HepG2 (cell line): ENCODE data around the gene DDAH1. TPM values are rescaled to one million over a fixed set of nuclear protein-coding genes. Genes with fewer than 3 reads are reported as not detected.

Experiments
- ETV5 ChIP-seq: IDR thresholded peaks from 2 replicates; pipeline ENCODE4 v1.6.1; 2018; ENCODE audit warnings: missing biosample characterization, missing genetic modification reagents, inconsistent platforms, borderline replicate concordance
- HNRNPUL1 ChIP-seq: fragments of 200-400 bp; formaldehyde crosslinking; IDR thresholded peaks from 2 replicates; pipeline ENCODE4 v1.6.1; 2017; ENCODE audit warnings: low read depth, mild to moderate bottlenecking, low read length, moderate library complexity
- LRRFIP1 ChIP-seq: sonication (generic); formaldehyde crosslinking; conservative IDR thresholded peaks from 2 replicates; pipeline ENCODE4 v1.4.0; 2020; ENCODE audit warnings: missing genetic modification reagents
- TBX3 ChIP-seq: fragments of 450-650 bp; IDR thresholded peaks from 2 replicates; pipeline ENCODE4 v1.6.1; 2017; ENCODE audit warnings: antibody characterized with exemption, mild to moderate bottlenecking, inconsistent platforms, borderline replicate concordance
- WIZ ChIP-seq: sonication (generic); formaldehyde crosslinking; IDR thresholded peaks from 2 replicates; pipeline ENCODE4 v1.5.1; 2020; ENCODE audit warnings: mild to moderate bottlenecking, missing genetic modification reagents
- ZMAT3 ChIP-seq: sonication (generic); formaldehyde crosslinking; conservative IDR thresholded peaks from 2 replicates; pipeline ENCODE4 v1.7.0; 2021; ENCODE audit warnings: missing genetic modification reagents
- ZMYM4 ChIP-seq: sonication (generic); formaldehyde crosslinking; IDR thresholded peaks from 2 replicates; pipeline ENCODE4 v1.8.1; 2023; ENCODE audit warnings: mild to moderate bottlenecking, missing genetic modification reagents
- ZNF629 ChIP-seq: sonication (generic); formaldehyde crosslinking; conservative IDR thresholded peaks from 2 replicates; pipeline ENCODE4 v1.5.0; 2020; ENCODE audit warnings: missing genetic modification reagents
- ZNF674 ChIP-seq: sonication (generic); formaldehyde crosslinking; IDR thresholded peaks from 2 replicates; pipeline ENCODE4 v1.5.0; 2020; ENCODE audit warnings: low read depth, mild to moderate bottlenecking, missing genetic modification reagents
- ZZZ3 ChIP-seq: sonication (generic); formaldehyde crosslinking; IDR thresholded peaks from 2 replicates; pipeline ENCODE4 v1.4.0; 2020; ENCODE audit warnings: missing genetic modification reagents, mild to moderate bottlenecking, borderline replicate concordance
- polyA plus RNA-seq, 8 experiments: library from polyadenylated mRNA; depleted of rRNA in 3 of 8; stranded (reverse) in 7 of 8; unstranded in 1 of 8; fragments of >200 nt; fragmentation: Illumina TruSeq in 4 of 8; extraction: Trizol in 4 of 8; gene quantifications; 2 replicates each; pipeline versions ENCODE4 v1.2.1 to v1.2.3, GENCODE V29; 2011 to 2016; ENCODE audit warnings: low read depth in 4 of 8, missing spikeins in 1 of 8, mixed read lengths in 1 of 8; ENCODE audit not compliant: insufficient read depth in 1 of 8
- total RNA-seq, 5 experiments: library from RNA; depleted of rRNA; stranded (reverse); fragments of >200 nt; fragmentation: Illumina TruSeq; extraction: Trizol; gene quantifications; 2 replicates each; pipeline ENCODE4 v1.2.3, GENCODE V29; 2016; ENCODE audit warnings: low read depth in 1 of 5
- TF ChIP-seq, protein P1 (sequence below): sonication (generic); formaldehyde crosslinking; IDR thresholded peaks from 2 replicates; pipeline ENCODE4 v1.8.1; 2023; ENCODE audit warnings: missing genetic modification reagents, inconsistent platforms, borderline replicate concordance
- TF ChIP-seq, protein P2 (sequence below): sonication (generic); formaldehyde crosslinking; conservative IDR thresholded peaks from 2 replicates; pipeline ENCODE4 v1.8.0; 2022; ENCODE audit warnings: low read depth, missing genetic modification reagents
- TF ChIP-seq, protein P3 (sequence below): sonication (generic); formaldehyde crosslinking; IDR thresholded peaks from 2 replicates; pipeline ENCODE4 v1.9.0; 2021; ENCODE audit warnings: missing genetic modification reagents, borderline replicate concordance
- TF ChIP-seq, protein P4 (sequence below): sonication (generic); formaldehyde crosslinking; IDR thresholded peaks from 2 replicates; pipeline ENCODE4 v1.9.0; 2022; ENCODE audit warnings: low read depth, missing genetic modification reagents

DDAH1 gene
- total and polyA plus RNA-seq, 2 of the 13 experiments (the other 11 are each of a cell fraction or from before 2014, with no cell fraction given), result 39.7 to 64.4 TPM

- TF ChIP-seq LRRFIP1 (CRISPR knock-in tag), result no peak
- TF ChIP-seq TBX3, result no peak
- TF ChIP-seq, protein P1, sequence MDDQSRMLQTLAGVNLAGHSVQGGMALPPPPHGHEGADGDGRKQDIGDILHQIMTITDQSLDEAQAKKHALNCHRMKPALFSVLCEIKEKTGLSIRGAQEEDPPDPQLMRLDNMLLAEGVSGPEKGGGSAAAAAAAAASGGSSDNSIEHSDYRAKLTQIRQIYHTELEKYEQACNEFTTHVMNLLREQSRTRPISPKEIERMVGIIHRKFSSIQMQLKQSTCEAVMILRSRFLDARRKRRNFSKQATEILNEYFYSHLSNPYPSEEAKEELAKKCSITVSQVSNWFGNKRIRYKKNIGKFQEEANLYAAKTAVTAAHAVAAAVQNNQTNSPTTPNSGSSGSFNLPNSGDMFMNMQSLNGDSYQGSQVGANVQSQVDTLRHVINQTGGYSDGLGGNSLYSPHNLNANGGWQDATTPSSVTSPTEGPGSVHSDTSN, result no peak
- TF ChIP-seq ZZZ3 (CRISPR knock-in tag), result no peak
- peak; percentile 17; the same call in 1 of the 2 replicates for TF ChIP-seq ETV5 (CRISPR knock-in tag)
- no peak for TF ChIP-seq ZNF674 (CRISPR knock-in tag)
- peak; percentile 75 for TF ChIP-seq ZNF629 (CRISPR knock-in tag)
- TF ChIP-seq, protein P2, sequence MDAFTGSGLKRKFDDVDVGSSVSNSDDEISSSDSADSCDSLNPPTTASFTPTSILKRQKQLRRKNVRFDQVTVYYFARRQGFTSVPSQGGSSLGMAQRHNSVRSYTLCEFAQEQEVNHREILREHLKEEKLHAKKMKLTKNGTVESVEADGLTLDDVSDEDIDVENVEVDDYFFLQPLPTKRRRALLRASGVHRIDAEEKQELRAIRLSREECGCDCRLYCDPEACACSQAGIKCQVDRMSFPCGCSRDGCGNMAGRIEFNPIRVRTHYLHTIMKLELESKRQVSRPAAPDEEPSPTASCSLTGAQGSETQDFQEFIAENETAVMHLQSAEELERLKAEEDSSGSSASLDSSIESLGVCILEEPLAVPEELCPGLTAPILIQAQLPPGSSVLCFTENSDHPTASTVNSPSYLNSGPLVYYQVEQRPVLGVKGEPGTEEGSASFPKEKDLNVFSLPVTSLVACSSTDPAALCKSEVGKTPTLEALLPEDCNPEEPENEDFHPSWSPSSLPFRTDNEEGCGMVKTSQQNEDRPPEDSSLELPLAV (CRISPR knock-in tag), result no peak
- TF ChIP-seq ZMAT3 (CRISPR knock-in tag), result no peak
- TF ChIP-seq, protein P3, sequence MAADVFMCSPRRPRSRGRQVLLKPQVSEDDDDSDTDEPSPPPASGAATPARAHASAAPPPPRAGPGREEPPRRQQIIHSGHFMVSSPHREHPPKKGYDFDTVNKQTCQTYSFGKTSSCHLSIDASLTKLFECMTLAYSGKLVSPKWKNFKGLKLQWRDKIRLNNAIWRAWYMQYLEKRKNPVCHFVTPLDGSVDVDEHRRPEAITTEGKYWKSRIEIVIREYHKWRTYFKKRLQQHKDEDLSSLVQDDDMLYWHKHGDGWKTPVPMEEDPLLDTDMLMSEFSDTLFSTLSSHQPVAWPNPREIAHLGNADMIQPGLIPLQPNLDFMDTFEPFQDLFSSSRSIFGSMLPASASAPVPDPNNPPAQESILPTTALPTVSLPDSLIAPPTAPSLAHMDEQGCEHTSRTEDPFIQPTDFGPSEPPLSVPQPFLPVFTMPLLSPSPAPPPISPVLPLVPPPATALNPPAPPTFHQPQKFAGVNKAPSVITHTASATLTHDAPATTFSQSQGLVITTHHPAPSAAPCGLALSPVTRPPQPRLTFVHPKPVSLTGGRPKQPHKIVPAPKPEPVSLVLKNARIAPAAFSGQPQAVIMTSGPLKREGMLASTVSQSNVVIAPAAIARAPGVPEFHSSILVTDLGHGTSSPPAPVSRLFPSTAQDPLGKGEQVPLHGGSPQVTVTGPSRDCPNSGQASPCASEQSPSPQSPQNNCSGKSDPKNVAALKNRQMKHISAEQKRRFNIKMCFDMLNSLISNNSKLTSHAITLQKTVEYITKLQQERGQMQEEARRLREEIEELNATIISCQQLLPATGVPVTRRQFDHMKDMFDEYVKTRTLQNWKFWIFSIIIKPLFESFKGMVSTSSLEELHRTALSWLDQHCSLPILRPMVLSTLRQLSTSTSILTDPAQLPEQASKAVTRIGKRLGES, result no peak
- peak; percentile 72 for TF ChIP-seq HNRNPUL1
- TF ChIP-seq, protein P4, sequence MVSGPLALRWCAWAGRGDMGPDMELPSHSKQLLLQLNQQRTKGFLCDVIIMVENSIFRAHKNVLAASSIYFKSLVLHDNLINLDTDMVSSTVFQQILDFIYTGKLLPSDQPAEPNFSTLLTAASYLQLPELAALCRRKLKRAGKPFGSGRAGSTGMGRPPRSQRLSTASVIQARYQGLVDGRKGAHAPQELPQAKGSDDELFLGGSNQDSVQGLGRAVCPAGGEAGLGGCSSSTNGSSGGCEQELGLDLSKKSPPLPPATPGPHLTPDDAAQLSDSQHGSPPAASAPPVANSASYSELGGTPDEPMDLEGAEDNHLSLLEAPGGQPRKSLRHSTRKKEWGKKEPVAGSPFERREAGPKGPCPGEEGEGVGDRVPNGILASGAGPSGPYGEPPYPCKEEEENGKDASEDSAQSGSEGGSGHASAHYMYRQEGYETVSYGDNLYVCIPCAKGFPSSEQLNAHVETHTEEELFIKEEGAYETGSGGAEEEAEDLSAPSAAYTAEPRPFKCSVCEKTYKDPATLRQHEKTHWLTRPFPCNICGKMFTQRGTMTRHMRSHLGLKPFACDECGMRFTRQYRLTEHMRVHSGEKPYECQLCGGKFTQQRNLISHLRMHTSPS (CRISPR knock-in tag), result no peak
- peak; percentile 29; the same call in 1 of the 2 replicates for TF ChIP-seq WIZ (CRISPR knock-in tag)
- peak; percentile 32 for TF ChIP-seq ZMYM4
Observed at GRCh38 chr1:85460555-85461088, 4.3 kb downstream of the DDAH1 start (continued).
